Measurements from ENCODE around the gene SPIRE2. TPM values are rescaled to one million over a fixed set of nuclear protein-coding genes. Genes with fewer than 3 reads are reported as not detected.

The SPIRE2 gene
- total RNA-seq, 1 experiment from 2014 or later, result 21.7 TPM

GRCh38 chr16:89837014-89837546 lies 8.8 kb downstream of the SPIRE2 start:
- no TSS peak for BruUV-seq (replicated peaks)

GRCh38 chr16:89841275-89841674 lies 13.0 kb downstream of the SPIRE2 start:
- DNase-seq (ENCODE audit: low read depth, low spot score) (no peak), ATAC-seq (no peak)
- no TSS peak for BruUV-seq (replicated peaks)
- ChIA-PET POLR2A (no interaction called here), CTCF (no interaction called here)
- Histone ChIP-seq H3K4me3 (ENCODE audit: low read depth in 2 of 2, low read length in 2 of 2) (no peak overlapping the region), H3K27me3 (ENCODE audit: control insufficient read depth, insufficient read depth, low read length) (no peaks in the 10 kb centered on the region), H3K36me3 (ENCODE audit: control insufficient read depth, insufficient read depth, low read length) (no peaks in the 10 kb centered on the region), H3K9me3 (ENCODE audit: control insufficient read depth, insufficient read depth, low read depth, low read length) (no peaks in the 10 kb centered on the region), H3K27ac (ENCODE audit: low read length) (no peak overlapping the region), H3K4me1 (ENCODE audit: control insufficient read depth, insufficient read depth, low read length) (peaks cover 9% of the 10 kb centered on the region; the same call in 1 of the 2 replicates)
- intact Hi-C loops (cut with micrococcal nuclease; ENCODE audit: unreplicated experiment), result no loop called here
- in situ Hi-C loops (cut with HindIII; ENCODE audit: low pct_unique_long_range_greater_than_20kb, low sequenced_read_pairs), result no loop called here
- TF ChIP-seq SIN3A (IDR thresholded peaks at IDR 0.05; ENCODE audit: borderline replicate concordance, insufficient read depth, low read depth, low read length), result no peak
- TF ChIP-seq REST (IDR thresholded peaks at IDR 0.05; ENCODE audit: insufficient read depth in 1 of 2, low read depth in 2 of 2, low read length in 1 of 2), result no peak
- no peak for TF ChIP-seq POLR2AphosphoS5 (IDR thresholded peaks at IDR 0.05; ENCODE audit: low read depth, low read length)
- no peak for TF ChIP-seq TCF7L2 (IDR thresholded peaks at IDR 0.05; ENCODE audit: low read depth, low read length)
- no peak for TF ChIP-seq CTCF (IDR thresholded peaks at IDR 0.05)

More at GRCh38 chr16:89837014-89837546, 8.8 kb downstream of the SPIRE2 start:
- no peaks in the 10 kb centered on the region for H3K36me3 ChIP-seq (ENCODE audit: control insufficient read depth, insufficient read depth, low read length)
- ChIA-PET POLR2A (no interaction called here), CTCF (no interaction called here)
- in situ Hi-C loops (cut with HindIII; ENCODE audit: low pct_unique_long_range_greater_than_20kb, low sequenced_read_pairs), result no loop called here
- no peak overlapping the region for H3K4me3 ChIP-seq (ENCODE audit: low read depth in 2 of 2, low read length in 2 of 2)
- intact Hi-C loops (cut with micrococcal nuclease; ENCODE audit: unreplicated experiment), result no loop called here
- DNase-seq (ENCODE audit: low read depth, low spot score), result no peak
- H3K4me1 ChIP-seq (ENCODE audit: control insufficient read depth, insufficient read depth, low read length), result no peaks in the 10 kb centered on the region; the same call in 1 of the 2 replicates
- no peak; the same call in none of the 2 replicates for ATAC-seq
- H3K27me3 ChIP-seq (ENCODE audit: control insufficient read depth, insufficient read depth, low read length), result no peaks in the 10 kb centered on the region
- no peak overlapping the region for H3K27ac ChIP-seq (ENCODE audit: low read length)
- TF ChIP-seq SIN3A (IDR thresholded peaks at IDR 0.05; ENCODE audit: borderline replicate concordance, insufficient read depth, low read depth, low read length) (no peak), POLR2AphosphoS5 (IDR thresholded peaks at IDR 0.05; ENCODE audit: low read depth, low read length) (no peak), TCF7L2 (IDR thresholded peaks at IDR 0.05; ENCODE audit: low read depth, low read length) (no peak), CTCF (IDR thresholded peaks at IDR 0.05) (no peak)
- H3K9me3 ChIP-seq (ENCODE audit: control insufficient read depth, insufficient read depth, low read depth, low read length), result no peaks in the 10 kb centered on the region

Measured in Panc1 (cell line).